HEK293T (cell line): ENCODE results near the gene TBCK.

Experiments used
- CTCF ChIA-PET: fragments of 350-600 bp; formaldehyde crosslinking; extraction: SDS; loops from one replicate; lab custom pipeline; 2021; ENCODE audit warnings: antibody characterized with exemption, inconsistent platforms; lab: Yijun Ruan, JAX
- POLR2A ChIA-PET: fragments of 350-600 bp; formaldehyde crosslinking; extraction: SDS; loops from one replicate; lab custom pipeline; 2020; ENCODE audit warnings: antibody characterized with exemption, inconsistent platforms; lab: Yijun Ruan, JAX
- DNase-seq: peaks from one replicate; pipeline ENCODE4 v3.0.0; 2012; ENCODE audit warnings: mixed read lengths; ENCODE audit errors: extremely low spot score
- ARNT ChIP-seq: fragments of 450-650 bp; IDR thresholded peaks from 2 replicates; pipeline ENCODE4 v1.6.1; 2017; ENCODE audit warnings: mild to moderate bottlenecking
- BHLHE40 ChIP-seq: fragments of 450-650 bp; IDR thresholded peaks from 2 replicates; pipeline ENCODE4 v1.6.1; 2016; ENCODE audit warnings: mild to moderate bottlenecking, moderate library complexity, borderline replicate concordance
- CTBP1 ChIP-seq: fragments of 450-650 bp; IDR thresholded peaks from 2 replicates; pipeline ENCODE4 v1.6.1; 2016; ENCODE audit warnings: borderline replicate concordance
- ELF4 ChIP-seq: fragments of 450-650 bp; IDR thresholded peaks from 2 replicates; pipeline ENCODE4 v1.6.1; 2017; ENCODE audit warnings: antibody characterized with exemption
- FOXA1 ChIP-seq: fragments of 450-650 bp; IDR thresholded peaks from 2 replicates; pipeline ENCODE4 v1.6.1; 2016; ENCODE audit warnings: mild to moderate bottlenecking
- FOXK2 ChIP-seq: fragments of 450-650 bp; IDR thresholded peaks from 2 replicates; pipeline ENCODE4 v1.6.1; 2016; ENCODE audit warnings: mild to moderate bottlenecking
- FOXM1 ChIP-seq: fragments of 450-650 bp; IDR thresholded peaks from 2 replicates; pipeline ENCODE4 v1.6.1; 2017; ENCODE audit warnings: mild to moderate bottlenecking, borderline replicate concordance
- HDGF ChIP-seq: fragments of 450-650 bp; IDR thresholded peaks from 2 replicates; pipeline ENCODE4 v1.6.1; 2017; ENCODE audit warnings: antibody characterized with exemption, borderline replicate concordance
- L3MBTL2 ChIP-seq: fragments of 450-650 bp; conservative IDR thresholded peaks from 2 replicates; pipeline ENCODE4 v1.6.1; 2016; ENCODE audit warnings: mild to moderate bottlenecking
- LEF1 ChIP-seq: fragments of 450-650 bp; IDR thresholded peaks from 2 replicates; pipeline ENCODE4 v1.6.1; 2017; ENCODE audit warnings: mild to moderate bottlenecking, borderline replicate concordance
- NFRKB ChIP-seq: fragments of 450-650 bp; IDR thresholded peaks from 2 replicates; pipeline ENCODE4 v1.6.1; 2016; ENCODE audit warnings: mild to moderate bottlenecking, moderate library complexity
- SP1 ChIP-seq: fragments of 450-650 bp; IDR thresholded peaks from 2 replicates; pipeline ENCODE4 v1.6.1; 2017
- SUZ12 ChIP-seq: fragments of 450-650 bp; IDR thresholded peaks from 2 replicates; pipeline ENCODE4 v1.6.1; 2016; ENCODE audit warnings: mild to moderate bottlenecking
- TARDBP ChIP-seq: fragments of 450-650 bp; IDR thresholded peaks from 2 replicates; pipeline ENCODE4 v1.6.1; 2016
- ZNF384 ChIP-seq: fragments of 450-650 bp; IDR thresholded peaks from 2 replicates; pipeline ENCODE4 v1.6.1; 2016
- TF ChIP-seq, protein P1 (sequence below): fragments of 450-650 bp; IDR thresholded peaks from 2 replicates; pipeline ENCODE4 v1.6.1; 2016

Gene TBCK

DNA sequence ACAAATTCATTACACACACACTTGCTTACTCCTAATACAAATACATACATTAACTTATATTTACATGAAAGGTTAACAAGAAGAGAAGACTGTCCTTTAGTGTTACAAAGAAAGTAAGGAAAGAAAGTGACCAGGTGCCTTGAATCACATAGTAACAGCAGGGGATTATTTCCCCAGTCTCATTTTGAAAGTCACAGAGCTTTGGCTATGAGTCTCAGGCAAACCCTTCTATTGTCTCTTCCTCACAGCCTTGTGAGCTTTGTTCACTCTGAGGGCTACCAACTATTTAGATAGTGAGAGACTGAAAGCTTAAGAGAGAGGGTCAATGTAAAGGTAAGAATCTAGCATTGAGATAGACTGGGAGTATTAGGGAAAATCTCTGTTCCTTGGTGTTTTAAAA, 259.1 kb downstream of the TBCK start:
- ChIA-PET POLR2A (no interaction called here), CTCF (interaction anchor here (0.8 kb wide), 1 partner anchor 9 kb away, joined by 3 read pairs; no protein-coding TSS in a partner anchor)
- DNase-seq: no peak
- TF ChIP-seq ELF4 (no peak), ARNT (no peak), CTBP1 (no peak), HDGF (no peak)
- TF ChIP-seq, protein P1, sequence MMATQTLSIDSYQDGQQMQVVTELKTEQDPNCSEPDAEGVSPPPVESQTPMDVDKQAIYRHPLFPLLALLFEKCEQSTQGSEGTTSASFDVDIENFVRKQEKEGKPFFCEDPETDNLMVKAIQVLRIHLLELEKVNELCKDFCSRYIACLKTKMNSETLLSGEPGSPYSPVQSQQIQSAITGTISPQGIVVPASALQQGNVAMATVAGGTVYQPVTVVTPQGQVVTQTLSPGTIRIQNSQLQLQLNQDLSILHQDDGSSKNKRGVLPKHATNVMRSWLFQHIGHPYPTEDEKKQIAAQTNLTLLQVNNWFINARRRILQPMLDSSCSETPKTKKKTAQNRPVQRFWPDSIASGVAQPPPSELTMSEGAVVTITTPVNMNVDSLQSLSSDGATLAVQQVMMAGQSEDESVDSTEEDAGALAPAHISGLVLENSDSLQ: no peak

- no peak for DNase-seq
- TF ChIP-seq FOXM1 (no peak), NFRKB (no peak), TARDBP (no peak), FOXK2 (no peak), LEF1 (no peak), HDGF (no peak), L3MBTL2 (no peak), ELF4 (no peak), CTBP1 (no peak), ARNT (no peak), ZNF384 (no peak), BHLHE40 (no peak), FOXA1 (no peak), SUZ12 (no peak), SP1 (no peak)
- TF ChIP-seq, protein P1: no peak
- CTCF ChIA-PET: no interaction called here
- POLR2A ChIA-PET: no interaction called here
Observed at GRCh38 chr4:106051514-106051913, 264.5 kb downstream of the TBCK start.

- ChIA-PET CTCF (no interaction called here), POLR2A (no interaction called here)
- TF ChIP-seq ELF4 (no peak), TARDBP (no peak), FOXA1 (no peak), LEF1 (no peak), SUZ12 (no peak), FOXK2 (no peak), SP1 (no peak), FOXM1 (no peak)
- DNase-seq: no peak
Observed at GRCh38 chr4:106049490-106049889, 266.5 kb downstream of the TBCK start.

DNA sequence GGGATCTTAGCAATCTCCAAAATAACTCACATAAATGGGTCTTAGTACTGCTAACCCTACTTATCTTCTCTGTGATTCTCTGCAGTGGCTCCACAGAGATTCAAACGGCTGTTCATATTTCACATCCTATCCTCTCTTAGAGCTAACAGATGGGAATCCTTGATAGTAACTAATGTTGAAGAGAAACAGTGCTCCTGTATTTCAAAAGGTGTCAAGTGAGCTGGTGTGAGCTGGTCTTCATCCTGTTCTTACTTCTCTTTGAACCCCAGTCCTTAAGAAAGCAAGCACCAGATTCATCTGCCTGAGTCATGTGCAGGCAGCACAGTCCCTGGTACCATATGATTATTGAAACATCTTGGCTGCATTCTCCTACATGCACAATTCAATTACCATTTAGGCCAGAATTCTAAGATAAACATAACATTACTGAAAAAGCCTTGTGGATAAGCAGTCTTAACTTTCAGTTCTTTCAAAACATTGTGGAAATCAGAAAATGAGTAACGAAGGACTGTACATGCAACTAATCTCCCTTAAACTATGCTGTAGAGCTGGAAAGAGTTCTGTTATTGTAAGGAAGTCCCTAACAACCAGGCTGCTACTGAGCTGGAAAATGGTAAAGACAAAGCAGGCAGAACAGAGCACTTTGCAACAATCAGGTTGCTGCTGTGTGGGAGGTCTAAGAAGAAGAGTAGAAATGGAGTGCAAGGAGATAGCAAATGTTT, 267.6 kb downstream of the TBCK start:
- ChIA-PET CTCF (interaction anchor here (0.6 kb wide), 1 partner anchor 324 kb away, joined by 3 read pairs; no protein-coding TSS in a partner anchor), POLR2A (no interaction called here)
- no peak for DNase-seq
- TF ChIP-seq, protein P1: no peak
- TF ChIP-seq FOXA1 (no peak), SP1 (no peak), ELF4 (no peak), LEF1 (no peak), TARDBP (no peak), SUZ12 (no peak), ZNF384 (no peak), FOXM1 (no peak), L3MBTL2 (no peak), NFRKB (no peak), BHLHE40 (no peak), CTBP1 (no peak), ARNT (no peak), FOXK2 (no peak)

DNA sequence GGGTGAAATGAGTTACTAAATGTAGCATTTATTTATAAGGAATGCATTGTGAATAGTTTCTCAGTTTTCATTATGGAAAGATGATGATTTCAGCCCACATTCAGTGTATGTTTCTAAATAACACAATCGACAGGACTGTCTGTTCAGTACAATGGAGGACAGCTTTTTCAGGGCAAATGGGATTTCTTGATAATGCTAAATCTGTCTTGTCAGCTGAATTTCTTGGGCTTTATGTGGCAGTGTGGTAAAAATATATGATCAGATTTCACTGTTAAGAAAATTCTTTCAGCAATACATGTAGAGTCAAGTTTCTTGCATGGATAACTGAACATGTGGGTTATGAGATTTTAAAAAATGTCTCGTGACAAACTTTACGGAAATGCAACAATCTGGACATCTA, 269.9 kb downstream of the TBCK start:
- no peak for DNase-seq
- POLR2A ChIA-PET: no interaction called here
- TF ChIP-seq HDGF (no peak), BHLHE40 (no peak), FOXK2 (no peak), SUZ12 (no peak), LEF1 (no peak), TARDBP (no peak), FOXA1 (no peak), CTBP1 (no peak), NFRKB (no peak), ARNT (no peak), ZNF384 (no peak), FOXM1 (no peak), L3MBTL2 (no peak), ELF4 (no peak), SP1 (no peak)
- TF ChIP-seq, protein P1: no peak
- CTCF ChIA-PET: no interaction called here
